GM12878 (cell line): ENCODE data around the gene VIL1. TPM values are rescaled to one million over a fixed set of nuclear protein-coding genes. Genes with fewer than 3 reads are reported as not detected.

Experiments used
- MTA2 ChIP-seq: fragments of 450-650 bp; IDR thresholded peaks from 2 replicates; pipeline ENCODE4 v1.6.1; 2016; ENCODE audit warnings: low read depth, mild to moderate bottlenecking, moderate library complexity
- RUNX3 ChIP-seq: IDR thresholded peaks from 2 replicates; pipeline ENCODE4 v1.6.1; 2012; ENCODE audit warnings: low read length, inconsistent platforms
- TAF1 ChIP-seq: IDR thresholded peaks from 2 replicates; pipeline ENCODE4 v1.6.1; 2011; ENCODE audit warnings: mild to moderate bottlenecking, low read depth, low read length, borderline replicate concordance
- WRNIP1 ChIP-seq: IDR thresholded peaks from 2 replicates; pipeline ENCODE4 v1.6.1; 2011; ENCODE audit warnings: low read depth, low read length, improper control_type of control experiment, borderline replicate concordance
- polyA plus RNA-seq, 11 experiments: library from polyadenylated mRNA; depleted of rRNA in 4 of 11; unstranded in 6 of 11; stranded (reverse) in 5 of 11; fragments of >200 nt; fragmentation: Nextera tagmentation in 4 of 11; fragmentation: Illumina TruSeq in 1 of 11; extraction: Ambion mirVana in 4 of 11; extraction: Trizol in 1 of 11; gene quantifications; 1 replicate in 1 of 11; 2 replicates in 10 of 11; pipeline versions ENCODE4 v1.2.1 to v1.2.3, GENCODE V29; 2011 to 2016; ENCODE audit warnings: inconsistent platforms in 2 of 11, missing spikeins in 2 of 11, low read depth in 1 of 11
- total RNA-seq, 4 experiments: library from RNA; depleted of rRNA in 3 of 4; stranded (reverse); fragments of >200 nt in 3 of 4; fragmentation: Illumina TruSeq in 1 of 4; extraction: Trizol in 1 of 4; gene quantifications; 2 replicates each; pipeline versions ENCODE4 v1.2.1 to v1.2.3, GENCODE V29; 2013 to 2021
- TF ChIP-seq, protein P1 (sequence below): fragments of 450-650 bp; formaldehyde crosslinking; IDR thresholded peaks from 2 replicates; pipeline ENCODE4 v1.4.0; 2022; ENCODE audit warnings: mild to moderate bottlenecking, moderate library complexity
- TF ChIP-seq, protein P2 (sequence below): IDR thresholded peaks from 2 replicates; pipeline ENCODE4 v1.6.1; 2012; ENCODE audit warnings: low read depth, low read length, improper control_type of control experiment
- TF ChIP-seq, protein P3 (sequence below): fragments of 450-650 bp; IDR thresholded peaks from 2 replicates; pipeline ENCODE4 v1.6.1; 2017; ENCODE audit warnings: borderline replicate concordance

Gene VIL1
- total and polyA plus RNA-seq, 10 of the 15 experiments (the other 5 are each of a cell fraction or from before 2014, with no cell fraction given), result 0.03 to 1.9 (median 0.33) TPM

DNA sequence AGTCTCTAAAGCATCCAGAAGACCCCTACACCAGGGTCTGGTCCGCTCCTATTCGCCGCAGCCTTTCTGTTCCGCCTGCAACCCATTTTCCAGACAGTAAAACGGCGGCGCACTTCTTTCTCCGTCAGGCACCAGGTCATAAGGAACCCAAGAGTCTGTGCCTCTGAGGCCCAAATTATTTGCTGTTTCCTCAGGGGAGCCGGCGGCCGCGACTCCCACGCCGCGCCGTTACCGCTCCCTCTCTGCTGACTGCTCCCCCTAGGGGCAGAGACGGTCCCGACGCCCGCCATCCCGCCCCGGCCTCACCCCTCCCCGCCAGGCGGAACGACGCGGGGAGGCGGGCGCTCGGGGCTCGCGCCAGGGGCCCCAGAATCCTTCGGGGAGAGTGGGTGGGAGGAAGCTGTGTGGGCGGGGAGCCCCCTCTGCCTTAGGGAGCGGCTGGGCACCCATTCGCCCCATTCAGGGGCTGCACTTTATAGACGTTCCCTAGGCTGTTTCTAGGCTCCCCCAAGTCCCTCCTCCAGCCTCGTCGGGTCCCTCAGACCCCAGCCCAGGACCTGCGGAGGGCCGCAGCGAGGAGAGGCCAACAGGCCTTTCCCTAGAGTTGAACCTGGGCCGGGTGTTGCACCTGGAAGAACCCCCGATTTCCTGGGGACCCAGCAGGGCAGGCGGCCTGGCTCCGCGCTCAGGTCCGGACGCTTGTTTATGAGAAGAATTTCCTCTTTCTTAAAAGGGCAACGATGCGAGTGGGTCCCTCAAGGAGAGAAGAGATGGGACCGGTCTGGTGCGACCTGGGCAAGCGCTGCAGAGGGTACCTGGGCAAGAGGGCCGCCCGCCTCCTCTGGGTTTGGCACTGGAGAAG lies 22.9 kb upstream of the VIL1 start (continued):
- TF ChIP-seq, protein P1, sequence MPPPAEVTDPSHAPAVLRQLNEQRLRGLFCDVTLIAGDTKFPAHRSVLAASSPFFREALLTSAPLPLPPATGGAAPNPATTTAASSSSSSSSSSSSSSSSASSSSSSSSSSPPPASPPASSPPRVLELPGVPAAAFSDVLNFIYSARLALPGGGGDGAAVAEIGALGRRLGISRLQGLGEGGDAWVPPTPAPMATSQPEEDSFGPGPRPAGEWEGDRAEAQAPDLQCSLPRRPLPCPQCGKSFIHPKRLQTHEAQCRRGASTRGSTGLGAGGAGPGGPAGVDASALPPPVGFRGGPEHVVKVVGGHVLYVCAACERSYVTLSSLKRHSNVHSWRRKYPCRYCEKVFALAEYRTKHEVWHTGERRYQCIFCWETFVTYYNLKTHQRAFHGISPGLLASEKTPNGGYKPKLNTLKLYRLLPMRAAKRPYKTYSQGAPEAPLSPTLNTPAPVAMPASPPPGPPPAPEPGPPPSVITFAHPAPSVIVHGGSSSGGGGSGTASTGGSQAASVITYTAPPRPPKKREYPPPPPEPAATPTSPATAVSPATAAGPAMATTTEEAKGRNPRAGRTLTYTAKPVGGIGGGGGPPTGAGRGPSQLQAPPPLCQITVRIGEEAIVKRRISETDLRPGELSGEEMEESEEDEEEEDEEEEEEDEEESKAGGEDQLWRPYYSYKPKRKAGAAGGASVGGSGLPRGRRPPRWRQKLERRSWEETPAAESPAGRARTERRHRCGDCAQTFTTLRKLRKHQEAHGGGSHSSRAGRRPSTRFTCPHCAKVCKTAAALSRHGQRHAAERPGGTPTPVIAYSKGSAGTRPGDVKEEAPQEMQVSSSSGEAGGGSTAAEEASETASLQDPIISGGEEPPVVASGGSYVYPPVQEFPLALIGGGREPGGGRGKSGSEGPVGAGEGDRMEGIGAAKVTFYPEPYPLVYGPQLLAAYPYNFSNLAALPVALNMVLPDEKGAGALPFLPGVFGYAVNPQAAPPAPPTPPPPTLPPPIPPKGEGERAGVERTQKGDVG, result no peak
- 0 out of 2 replicates have a peak, but pooled peaks have one; percentile 9 for TF ChIP-seq MTA2
- TF ChIP-seq WRNIP1, result no peak
- no peak; the same call in 1 of the 2 replicates for TF ChIP-seq TAF1
- TF ChIP-seq, protein P2, sequence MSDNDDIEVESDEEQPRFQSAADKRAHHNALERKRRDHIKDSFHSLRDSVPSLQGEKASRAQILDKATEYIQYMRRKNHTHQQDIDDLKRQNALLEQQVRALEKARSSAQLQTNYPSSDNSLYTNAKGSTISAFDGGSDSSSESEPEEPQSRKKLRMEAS, result no peak
- peak; percentile 76; the same call in 1 of the 2 replicates for TF ChIP-seq RUNX3
- TF ChIP-seq, protein P3, sequence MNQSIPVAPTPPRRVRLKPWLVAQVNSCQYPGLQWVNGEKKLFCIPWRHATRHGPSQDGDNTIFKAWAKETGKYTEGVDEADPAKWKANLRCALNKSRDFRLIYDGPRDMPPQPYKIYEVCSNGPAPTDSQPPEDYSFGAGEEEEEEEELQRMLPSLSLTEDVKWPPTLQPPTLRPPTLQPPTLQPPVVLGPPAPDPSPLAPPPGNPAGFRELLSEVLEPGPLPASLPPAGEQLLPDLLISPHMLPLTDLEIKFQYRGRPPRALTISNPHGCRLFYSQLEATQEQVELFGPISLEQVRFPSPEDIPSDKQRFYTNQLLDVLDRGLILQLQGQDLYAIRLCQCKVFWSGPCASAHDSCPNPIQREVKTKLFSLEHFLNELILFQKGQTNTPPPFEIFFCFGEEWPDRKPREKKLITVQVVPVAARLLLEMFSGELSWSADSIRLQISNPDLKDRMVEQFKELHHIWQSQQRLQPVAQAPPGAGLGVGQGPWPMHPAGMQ, result no peak
